GM18508 (cell line): ENCODE results near the gene TMEM30A.

Experiments used
- ATAC-seq: cut with Tn5 transposase; IDR thresholded peaks from one replicate; pipeline ENCODE4 v1.9.1; 2021; ENCODE audit warnings: moderate number of reproducible peaks; ENCODE audit not compliant: insufficient read depth, unreplicated experiment

Gene TMEM30A

GRCh38 chr6:75223428-75223827 lies 61.2 kb downstream of the TMEM30A start:
- ATAC-seq: no peak

GRCh38 chr6:75222261-75222660 lies 62.3 kb downstream of the TMEM30A start:
- no peak for ATAC-seq

DNA sequence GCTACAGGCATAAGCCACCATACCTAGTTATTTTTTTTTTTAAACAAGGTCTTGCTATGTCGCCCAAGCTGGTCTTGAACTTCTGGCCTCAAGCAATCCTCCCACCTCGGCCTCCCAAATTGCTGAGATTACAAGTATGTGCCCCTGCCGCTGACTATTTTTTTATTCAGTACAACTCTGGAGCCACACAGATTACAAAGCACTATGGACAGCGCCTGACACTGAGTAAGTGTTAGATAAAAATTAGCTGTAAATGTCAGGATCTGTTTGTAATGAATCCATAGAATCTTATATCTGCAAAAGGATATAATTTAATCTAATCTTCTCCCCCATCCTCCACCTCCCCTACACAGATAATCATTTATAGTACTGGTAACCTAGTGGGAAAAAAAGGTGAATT lies 63.5 kb downstream of the TMEM30A start:
- ATAC-seq: no peak

DNA sequence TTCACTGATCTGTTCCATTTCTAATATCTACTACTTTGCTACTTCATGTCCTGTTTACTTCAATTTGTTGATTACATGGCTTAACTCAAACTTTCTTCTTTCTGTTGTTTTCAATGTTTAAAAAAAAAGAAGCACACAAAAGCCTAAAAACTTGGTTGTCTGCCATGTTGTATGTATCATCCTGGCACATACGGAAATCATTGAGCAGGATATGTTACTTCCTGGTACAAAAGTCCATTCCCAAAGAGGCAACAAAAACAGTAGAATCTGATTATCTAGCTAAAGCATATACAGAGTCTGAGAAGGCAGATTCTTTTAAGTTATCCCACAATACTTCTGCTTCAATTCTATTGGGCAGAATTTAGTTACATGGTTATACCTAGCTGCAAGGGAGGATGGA lies 64.2 kb downstream of the TMEM30A start:
- no peak for ATAC-seq

DNA sequence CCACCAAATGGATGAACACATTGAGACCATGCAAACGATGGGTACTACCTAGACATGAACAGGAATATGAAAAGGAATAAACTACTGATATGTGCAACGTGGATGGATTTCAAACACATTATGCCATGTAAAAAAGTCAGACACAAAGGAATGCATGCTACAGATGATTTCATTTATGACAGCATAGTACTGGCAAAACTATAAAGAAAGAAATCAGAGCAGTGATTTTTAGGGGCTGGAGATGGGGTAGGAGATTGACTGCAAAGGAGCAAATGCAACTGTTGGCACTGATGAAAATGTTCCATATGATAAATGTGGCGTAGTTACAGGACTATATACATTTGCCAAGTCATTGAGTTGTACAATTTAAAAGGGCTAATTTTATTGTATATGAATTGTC lies 65.3 kb downstream of the TMEM30A start:
- ATAC-seq: no peak

DNA sequence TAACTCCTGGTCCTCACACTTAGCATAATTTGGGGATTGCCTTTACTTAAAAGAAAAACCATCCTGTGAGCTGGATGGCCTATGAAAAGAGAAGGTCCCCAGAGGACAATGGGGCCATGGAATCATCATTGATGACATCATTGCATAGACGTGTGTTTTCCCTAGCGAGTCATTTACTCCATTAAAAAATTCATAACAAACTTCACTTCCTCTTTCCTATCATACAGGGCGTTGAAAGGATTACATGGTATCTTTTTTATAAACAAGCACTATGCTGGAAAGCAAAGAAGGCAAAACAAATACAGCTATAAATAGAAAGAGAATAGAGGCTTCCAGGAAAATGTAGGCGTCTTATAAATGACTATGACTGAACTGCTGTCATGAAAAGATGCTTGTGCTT lies 67.4 kb downstream of the TMEM30A start:
- ATAC-seq: no peak

- ATAC-seq: no peak
Observed at GRCh38 chr6:75215291-75215690, 69.3 kb downstream of the TMEM30A start.

DNA sequence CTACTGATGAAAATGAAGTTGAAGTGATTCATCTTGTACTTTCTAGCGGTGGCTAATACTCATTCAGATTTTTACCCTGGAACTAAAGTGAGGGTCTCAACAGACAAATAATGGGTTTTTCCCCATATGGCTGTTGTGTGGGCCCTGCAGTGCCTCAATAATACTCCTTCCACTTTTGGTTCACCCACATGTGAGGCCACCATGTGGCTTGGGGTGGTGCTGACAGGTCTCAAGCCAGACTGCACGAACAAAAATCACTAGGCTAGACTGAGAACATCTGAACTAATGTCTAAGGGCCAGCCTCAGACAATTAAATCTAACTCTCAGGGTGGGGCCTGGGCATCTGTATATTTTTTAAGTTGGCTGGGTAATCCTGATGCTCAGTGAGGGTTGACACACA lies 70.9 kb downstream of the TMEM30A start:
- ATAC-seq: no peak

DNA sequence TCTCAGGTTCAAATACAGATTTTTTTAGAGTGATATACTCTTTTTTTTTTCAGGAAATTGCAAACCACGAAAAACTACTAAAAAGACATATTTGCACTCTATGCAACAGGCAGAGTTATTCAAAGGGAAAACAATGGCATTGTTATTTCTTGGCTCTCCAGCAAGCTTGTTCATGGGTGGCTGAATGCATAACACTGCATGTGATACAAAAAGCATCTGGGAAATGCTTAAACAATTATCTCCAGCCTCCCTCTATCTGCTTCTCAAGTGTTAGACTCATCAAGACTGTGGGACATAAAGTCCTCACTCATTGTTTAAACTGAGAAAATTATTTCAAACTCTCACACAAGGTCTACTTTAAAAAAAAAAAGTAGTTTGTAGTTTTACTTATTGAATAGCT lies 71.5 kb downstream of the TMEM30A start:
- ATAC-seq: no peak

DNA sequence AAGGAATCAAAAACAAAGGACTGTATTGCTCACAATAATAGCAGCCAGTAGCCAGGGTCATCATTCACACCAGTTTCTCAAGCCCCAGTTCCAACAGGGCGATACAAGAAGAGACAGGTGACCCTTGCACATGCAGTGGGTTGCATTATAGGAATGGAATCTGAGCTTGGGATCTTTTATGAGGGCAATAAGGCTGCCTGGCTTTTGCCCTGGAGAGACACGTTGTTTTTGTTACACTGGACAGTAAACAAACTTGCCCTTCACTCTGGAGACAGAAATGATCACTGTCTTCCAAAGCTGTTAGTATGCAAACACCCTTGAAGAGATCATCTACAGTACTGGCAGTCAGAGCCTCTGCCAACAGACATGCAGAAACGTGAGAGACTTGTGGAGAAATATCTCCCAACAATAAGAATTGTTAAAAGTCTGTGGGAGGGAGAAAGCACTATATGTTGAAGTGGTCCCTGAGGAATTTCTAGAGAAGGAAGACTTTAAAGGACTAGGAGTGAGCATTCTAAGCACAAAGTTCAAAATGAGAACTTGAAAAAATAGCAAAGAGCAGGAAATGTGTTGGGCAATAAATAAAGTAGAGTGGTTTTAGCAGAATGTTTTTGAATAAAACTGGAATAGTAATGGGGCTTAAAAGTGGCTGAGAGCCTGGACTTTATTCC lies 72.5 kb downstream of the TMEM30A start:
- no peak for ATAC-seq

- no peak for ATAC-seq
Observed at GRCh38 chr6:75210885-75211739, 73.5 kb downstream of the TMEM30A start.

- no peak for ATAC-seq
Observed at GRCh38 chr6:75209184-75209723, 75.3 kb downstream of the TMEM30A start.

GRCh38 chr6:75208298-75209183 lies 76.1 kb downstream of the TMEM30A start:
- ATAC-seq: peak; percentile 55

DNA sequence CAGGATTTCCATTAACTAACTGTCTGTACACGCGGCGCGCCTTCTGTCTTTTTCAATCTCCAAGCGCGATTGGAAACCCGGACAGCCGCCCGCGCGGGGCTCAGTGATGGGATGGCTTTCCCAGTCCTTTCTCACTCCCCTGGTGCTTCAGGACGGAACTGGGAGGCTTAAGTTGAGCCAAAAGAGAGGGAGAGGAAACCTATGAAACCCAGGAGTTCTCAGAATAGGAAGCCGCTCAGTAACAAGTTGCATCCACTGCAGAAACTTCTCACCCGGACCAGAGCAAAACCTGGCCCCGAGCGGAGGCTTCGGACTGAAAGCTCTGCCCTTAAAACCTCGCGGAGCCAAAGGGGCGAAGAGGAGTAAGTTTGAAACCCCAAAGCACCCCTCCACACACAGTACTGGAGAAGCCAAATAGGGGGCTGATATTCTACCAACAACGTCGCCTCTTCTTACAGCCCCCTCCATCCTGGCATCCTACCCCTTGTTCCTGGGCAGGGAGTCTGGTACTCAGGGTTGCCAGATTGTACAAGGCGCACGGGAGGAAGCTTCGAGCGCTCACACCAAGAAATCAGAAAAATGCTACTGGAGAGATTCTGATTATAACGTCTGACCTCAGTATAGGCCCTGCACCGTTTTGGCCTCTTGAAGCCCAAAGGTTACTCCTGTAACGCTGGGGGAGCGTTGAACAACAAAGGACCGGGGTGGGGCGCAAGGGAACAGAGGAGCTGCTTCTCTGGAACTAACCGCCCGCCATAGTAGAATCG lies 77.8 kb downstream of the TMEM30A start:
- ATAC-seq: no peak

- ATAC-seq: no peak
Observed at GRCh38 chr6:75205776-75206575, 78.6 kb downstream of the TMEM30A start, which contains the start of gene COL12A1. Gene COL12A1 (minus strand): TSS chr6:75206053. CDS start chr6:75202792, 3,261 bp downstream.

- ATAC-seq: no peak
Observed at GRCh38 chr6:75204959-75205775, 79.4 kb downstream of the TMEM30A start.

GRCh38 chr6:75204217-75204958 lies 80.2 kb downstream of the TMEM30A start:
- ATAC-seq: no peak
